Naive B cell (primary cell): ENCODE data around the gene HOXC5. TPM values are rescaled to one million over a fixed set of nuclear protein-coding genes. Genes with fewer than 3 reads are reported as not detected.

ENCODE experiments used
- ATAC-seq, 2 donors: fragments of 150-1000 bp; cut with Tn5 transposase; 2 replicates each; pipeline ENCODE4 v1.10.0; 2021; ENCODE audit warnings: low read depth in 2 of 2, mild to moderate bottlenecking in 2 of 2, moderate library complexity in 2 of 2
- DNase-seq: peaks from one replicate; pipeline ENCODE4 v3.0.0; 2022
- H3K27ac Mint-ChIP-seq, 6 donors: one replicate each; pipeline ENCODE4 v1.8.0; 2020 to 2022; ENCODE audit warnings: mild to moderate bottlenecking in 6 of 6, mixed read lengths in 6 of 6, moderate library complexity in 5 of 6, inconsistent platforms in 2 of 6
- H3K27me3 Mint-ChIP-seq, 3 donors: one replicate each; pipeline ENCODE4 v1.8.0; 2021 to 2022; ENCODE audit warnings: mixed read lengths in 3 of 3, mild to moderate bottlenecking in 1 of 3
- H3K36me3 Mint-ChIP-seq, 2 donors: one replicate each; pipeline ENCODE4 v1.8.0; 2020 to 2022; ENCODE audit warnings: mixed read lengths in 2 of 2, inconsistent platforms in 1 of 2, mild to moderate bottlenecking in 1 of 2
- H3K4me1 Mint-ChIP-seq, 3 donors: one replicate each; pipeline ENCODE4 v1.8.0; 2020 to 2022; ENCODE audit warnings: mixed read lengths in 3 of 3, inconsistent platforms in 1 of 3, mild to moderate bottlenecking in 1 of 3, moderate library complexity in 1 of 3
- H3K4me3 Mint-ChIP-seq, 8 donors: one replicate each; pipeline ENCODE4 v1.8.0; 2020 to 2022; ENCODE audit warnings: mild to moderate bottlenecking in 8 of 8, mixed read lengths in 8 of 8, moderate library complexity in 8 of 8, inconsistent platforms in 2 of 8
- H3K9me3 Mint-ChIP-seq, 7 donors: one replicate each; pipeline ENCODE4 v1.8.0; 2020 to 2022; ENCODE audit warnings: mixed read lengths in 7 of 7, mild to moderate bottlenecking in 5 of 7, inconsistent platforms in 2 of 7, moderate library complexity in 1 of 7
- polyA plus RNA-seq, 6 donors: library from polyadenylated mRNA; unstranded; fragments of 300-500 nt; fragmentation: Illumina TruSeq; gene quantifications; one replicate each; pipeline ENCODE4 v1.2.3, GENCODE V29; 2021; ENCODE audit warnings: low read depth in 6 of 6

Gene HOXC5
- polyA plus RNA-seq, 6 donors from 2014 or later: not detected

GRCh38 chr12:54047160-54047963 is 14.5 kb downstream of the HOXC5 start:
- Mint-ChIP-seq H3K9me3 (peaks cover 0 to 8% (median 0%) of the 10 kb centered on the region in 7 donors), H3K27me3 (peaks cover 97 to 100% (median 99%) of the 10 kb centered on the region in 3 donors), H3K27ac (peak overlapping the region in 2 of 6 donors; percentile 46 to 91), H3K4me1 (peaks cover 26 to 41% (median 36%) of the 10 kb centered on the region in 3 donors), H3K4me3 (peak overlapping the region in 7 of 8 donors; percentile 35 to 85 (median 66)), H3K36me3 (peaks cover 0 to 18% of the 10 kb centered on the region in 2 donors)
- DNase-seq (no peak), ATAC-seq (peak in 1 of 2 donors; percentile 4)

- H3K36me3 Mint-ChIP-seq: peaks cover 0 to 18% of the 10 kb centered on the region in 2 donors
These were observed 15.1 kb downstream of the HOXC5 start for GRCh38 chr12:54047964-54048303.

GRCh38 chr12:54048406-54049093 is 15.7 kb downstream of the HOXC5 start:
- Mint-ChIP-seq H3K27me3 (peaks cover 94 to 97% (median 96%) of the 10 kb centered on the region in 3 donors), H3K4me3 (peak overlapping the region in 3 of 8 donors; percentile 25 to 51 (median 43)), H3K9me3 (peaks cover 0 to 12% (median 0%) of the 10 kb centered on the region in 7 donors), H3K4me1 (peaks cover 35 to 52% (median 36%) of the 10 kb centered on the region in 3 donors), H3K27ac (peak overlapping the region in 2 of 6 donors; percentile 23 to 62), H3K36me3 (peaks cover 0 to 18% of the 10 kb centered on the region in 2 donors)
- no peak for ATAC-seq
- no peak for DNase-seq

More at GRCh38 chr12:54047964-54048303, 15.1 kb downstream of the HOXC5 start:
- DNase-seq (no peak), ATAC-seq (no peak)
- H3K27ac Mint-ChIP-seq: no peak overlapping the region
- peaks cover 0 to 11% (median 0%) of the 10 kb centered on the region in 7 donors for H3K9me3 Mint-ChIP-seq
- peaks cover 31 to 47% (median 36%) of the 10 kb centered on the region in 3 donors for H3K4me1 Mint-ChIP-seq
- H3K4me3 Mint-ChIP-seq: peak overlapping the region in 5 of 8 donors; percentile 29 to 81 (median 51)
- peaks cover 97 to 100% (median 99%) of the 10 kb centered on the region in 3 donors for H3K27me3 Mint-ChIP-seq

DNA sequence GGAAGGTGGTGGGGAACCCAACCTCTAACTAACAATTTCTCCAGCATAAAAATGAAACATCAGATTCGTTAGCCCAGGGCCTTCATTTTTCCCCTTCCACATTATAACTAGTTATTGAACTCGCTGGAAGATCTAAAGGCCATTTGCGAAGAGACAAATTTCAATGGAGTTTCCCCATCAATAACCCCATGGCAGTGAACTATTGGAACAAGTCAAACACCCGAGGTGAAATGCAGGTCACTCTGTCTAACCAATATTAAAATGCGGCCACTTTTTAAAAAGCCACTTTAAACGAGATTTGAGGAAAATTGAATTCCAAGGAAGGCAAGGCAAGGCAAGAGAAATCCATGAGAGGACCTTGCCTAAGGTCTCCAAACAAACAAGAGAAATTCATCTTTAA is 16.3 kb downstream of the HOXC5 start:
- peak overlapping the region in 1 of 8 donors; percentile 3 for H3K4me3 Mint-ChIP-seq
- H3K36me3 Mint-ChIP-seq: peaks cover 0 to 20% of the 10 kb centered on the region in 2 donors
- H3K27me3 Mint-ChIP-seq: peaks cover 92% of the 10 kb centered on the region in 3 donors
- no peak for ATAC-seq
- DNase-seq: no peak
- peaks cover 0 to 15% (median 1%) of the 10 kb centered on the region in 7 donors for H3K9me3 Mint-ChIP-seq
- H3K27ac Mint-ChIP-seq: no peak overlapping the region
- H3K4me1 Mint-ChIP-seq: peaks cover 36 to 56% (median 39%) of the 10 kb centered on the region in 3 donors

DNA sequence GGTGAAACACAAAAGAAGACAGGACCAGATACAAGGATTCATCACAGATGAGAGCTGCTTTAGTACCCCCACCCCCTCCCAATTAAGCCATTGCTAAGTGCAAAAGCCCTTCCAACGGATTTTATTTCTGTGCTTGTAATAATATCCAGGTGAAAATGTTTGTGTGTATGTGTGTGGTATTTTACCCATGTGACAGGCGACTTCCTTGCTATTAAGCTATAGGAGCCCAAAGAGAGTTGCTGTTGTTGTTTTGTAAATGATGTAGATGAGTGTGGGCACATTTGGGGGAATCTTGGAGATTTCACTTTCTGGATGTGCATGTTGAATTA is 17.6 kb downstream of the HOXC5 start:
- peaks cover 44 to 64% (median 47%) of the 10 kb centered on the region in 3 donors for H3K4me1 Mint-ChIP-seq
- H3K27me3 Mint-ChIP-seq: peaks cover 90 to 91% (median 91%) of the 10 kb centered on the region in 3 donors
- peaks cover 0 to 26% of the 10 kb centered on the region in 2 donors for H3K36me3 Mint-ChIP-seq
- ATAC-seq (no peak), DNase-seq (no peak)
- H3K27ac Mint-ChIP-seq: peak overlapping the region in 1 of 6 donors; percentile 76
- H3K4me3 Mint-ChIP-seq: peak overlapping the region in 5 of 8 donors; percentile 5 to 81 (median 56)
- H3K9me3 Mint-ChIP-seq: peaks cover 0 to 15% (median 1%) of the 10 kb centered on the region in 7 donors

GRCh38 chr12:54051026-54051842 is 18.4 kb downstream of the HOXC5 start:
- ATAC-seq (no peak), DNase-seq (no peak)
- peaks cover 0 to 15% (median 1%) of the 10 kb centered on the region in 7 donors for H3K9me3 Mint-ChIP-seq
- H3K27me3 Mint-ChIP-seq: peaks cover 90 to 91% (median 91%) of the 10 kb centered on the region in 3 donors
- peak overlapping the region in 4 of 6 donors; percentile 13 to 48 (median 28) for H3K27ac Mint-ChIP-seq
- H3K4me1 Mint-ChIP-seq: peaks cover 44 to 64% (median 47%) of the 10 kb centered on the region in 3 donors
- peaks cover 0 to 24% of the 10 kb centered on the region in 2 donors for H3K36me3 Mint-ChIP-seq
- peak overlapping the region in 5 of 8 donors; percentile 37 to 87 (median 48) for H3K4me3 Mint-ChIP-seq

DNA sequence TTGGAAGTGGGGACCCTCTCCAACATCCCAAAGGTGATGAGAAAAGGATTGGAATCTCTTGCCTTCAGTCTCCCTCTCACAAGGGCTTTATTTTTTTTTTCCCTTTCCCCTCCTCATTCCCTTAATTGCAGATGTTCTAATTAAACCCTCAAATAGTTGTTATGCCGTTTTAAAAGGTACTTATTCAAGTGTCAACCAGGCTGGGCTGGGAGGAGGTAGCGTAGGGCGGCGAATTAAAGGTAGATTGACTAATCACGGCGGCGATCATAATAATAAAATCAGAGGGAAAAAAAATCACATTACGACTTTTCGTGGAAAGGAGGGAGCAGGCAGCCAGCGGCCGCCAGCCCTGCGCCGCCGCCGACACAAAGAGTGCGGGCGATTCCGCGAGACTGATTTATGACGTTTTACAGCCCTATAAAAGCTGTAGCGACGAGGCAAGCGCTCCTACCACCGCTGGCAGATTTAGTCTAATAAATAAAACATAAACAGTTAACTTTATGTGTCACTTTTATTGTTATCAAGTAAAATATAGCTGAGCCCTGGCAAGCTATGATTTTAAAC is 19.1 kb downstream of the HOXC5 start:
- H3K9me3 Mint-ChIP-seq: peaks cover 0 to 15% (median 1%) of the 10 kb centered on the region in 7 donors
- H3K4me1 Mint-ChIP-seq: peaks cover 37 to 59% (median 46%) of the 10 kb centered on the region in 3 donors
- ATAC-seq (no peak), DNase-seq (no peak)
- H3K36me3 Mint-ChIP-seq: peaks cover 0 to 21% of the 10 kb centered on the region in 2 donors
- H3K27ac Mint-ChIP-seq: peak overlapping the region in 4 of 6 donors; percentile 6 to 76 (median 62)
- peak overlapping the region in 6 of 8 donors; percentile 87 to 95 (median 88) for H3K4me3 Mint-ChIP-seq
- peaks cover 86 to 91% (median 90%) of the 10 kb centered on the region in 3 donors for H3K27me3 Mint-ChIP-seq

DNA sequence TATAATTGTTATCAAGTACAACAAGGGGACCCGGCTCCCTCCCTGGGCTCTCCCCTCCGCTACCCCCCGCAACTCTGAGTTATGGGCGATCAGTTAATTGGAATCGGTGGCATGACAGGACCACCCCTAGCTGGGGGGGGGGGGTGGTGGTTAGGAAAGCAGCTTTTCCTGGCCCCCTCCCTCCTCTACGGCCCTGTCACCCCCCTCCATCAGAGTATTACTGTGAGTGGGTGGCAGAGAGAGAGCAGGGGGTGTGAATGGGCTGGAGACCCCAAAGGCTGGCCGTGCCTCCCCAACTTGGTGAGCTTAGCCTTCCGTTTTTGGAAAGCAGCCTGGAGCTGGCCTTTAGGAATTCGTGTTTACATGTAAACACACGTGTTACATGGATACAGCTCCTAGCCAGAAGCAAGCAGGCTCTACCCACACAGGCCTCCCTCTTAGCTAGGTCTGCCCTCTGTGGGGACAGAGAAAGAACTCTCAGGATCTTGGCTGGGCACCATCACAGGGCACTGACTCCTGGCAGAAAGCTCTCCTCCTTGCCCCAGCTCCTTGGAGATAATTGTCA is 19.7 kb downstream of the HOXC5 start:
- peaks cover 86 to 91% (median 91%) of the 10 kb centered on the region in 3 donors for H3K27me3 Mint-ChIP-seq
- peaks cover 31 to 53% (median 44%) of the 10 kb centered on the region in 3 donors for H3K4me1 Mint-ChIP-seq
- H3K27ac Mint-ChIP-seq: peak overlapping the region in 5 of 6 donors; percentile 72 to 97 (median 87)

GRCh38 chr12:54053003-54053750 is 20.3 kb downstream of the HOXC5 start:
- Mint-ChIP-seq H3K9me3 (peaks cover 0 to 15% (median 1%) of the 10 kb centered on the region in 7 donors), H3K4me1 (peaks cover 28 to 50% (median 40%) of the 10 kb centered on the region in 3 donors), H3K27me3 (peaks cover 86 to 91% (median 86%) of the 10 kb centered on the region in 3 donors), H3K27ac (peak overlapping the region in 5 of 6 donors; percentile 72 to 97 (median 87)), H3K4me3 (peak overlapping the region; percentile 81 to 95 (median 90)), H3K36me3 (peaks cover 0 to 21% of the 10 kb centered on the region in 2 donors)
- peak; percentile 61 to 66 for ATAC-seq
- DNase-seq: peak; percentile 50

More for the DNA sequence above, 19.7 kb downstream of the HOXC5 start:
- H3K36me3 Mint-ChIP-seq: peaks cover 0 to 21% of the 10 kb centered on the region in 2 donors
- peaks cover 0 to 15% (median 1%) of the 10 kb centered on the region in 7 donors for H3K9me3 Mint-ChIP-seq
- H3K4me3 Mint-ChIP-seq: peak overlapping the region; percentile 81 to 95 (median 90)
- DNase-seq (no peak), ATAC-seq (no peak)

DNA sequence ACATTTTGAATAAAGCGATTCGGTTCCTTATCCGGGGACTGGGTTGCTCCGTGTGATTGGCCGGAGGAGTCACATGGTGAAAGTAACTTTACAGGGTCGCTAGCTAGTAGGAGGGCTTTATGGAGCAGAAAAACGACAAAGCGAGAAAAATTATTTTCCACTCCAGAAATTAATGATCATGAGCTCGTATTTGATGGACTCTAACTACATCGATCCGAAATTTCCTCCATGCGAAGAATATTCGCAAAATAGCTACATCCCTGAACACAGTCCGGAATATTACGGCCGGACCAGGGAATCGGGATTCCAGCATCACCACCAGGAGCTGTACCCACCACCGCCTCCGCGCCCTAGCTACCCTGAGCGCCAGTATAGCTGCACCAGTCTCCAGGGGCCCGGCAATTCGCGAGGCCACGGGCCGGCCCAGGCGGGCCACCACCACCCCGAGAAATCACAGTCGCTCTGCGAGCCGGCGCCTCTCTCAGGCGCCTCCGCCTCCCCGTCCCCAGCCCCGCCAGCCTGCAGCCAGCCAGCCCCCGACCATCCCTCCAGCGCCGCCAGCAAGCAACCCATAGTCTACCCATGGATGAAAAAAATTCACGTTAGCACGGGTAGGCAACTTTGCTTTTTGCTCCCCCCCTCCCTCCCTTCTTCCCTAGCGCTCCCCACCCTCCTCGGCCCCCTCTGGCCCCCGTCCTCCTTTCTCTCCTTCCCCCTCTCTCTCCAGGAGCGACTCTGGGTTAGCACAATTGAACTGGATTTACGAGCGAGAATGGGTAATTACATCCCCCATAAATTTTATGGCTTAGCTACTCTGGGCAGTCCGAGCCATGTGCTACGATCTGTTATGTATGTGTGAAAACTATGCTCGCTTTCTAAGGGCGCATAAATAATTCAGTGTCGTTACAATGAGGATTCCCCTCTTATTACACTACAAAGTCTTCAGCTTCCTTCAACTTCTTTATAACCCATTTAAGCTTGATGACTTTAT is 21.2 kb downstream of the HOXC5 start, which contains the start of gene HOXC4:
Gene HOXC4 (plus strand): TSS at position 85 of the 991 bp plus-strand sequence. CDS start 88 bp downstream, at position 173.
- Mint-ChIP-seq H3K27me3 (peaks cover 86 to 91% (median 86%) of the 10 kb centered on the region in 3 donors), H3K4me1 (peaks cover 28 to 50% (median 40%) of the 10 kb centered on the region in 3 donors)
- no peak for DNase-seq

More for the DNA sequence above, 21.2 kb downstream of the HOXC5 start, which contains the start of gene HOXC4:
- ATAC-seq: peak; percentile 74 to 75
- Mint-ChIP-seq H3K27ac (peak within 1 kb of the TSS in 5 of 6 donors; percentile 72 to 97 (median 87)), H3K36me3 (peaks cover 0 to 21% of the 10 kb centered on the region in 2 donors), H3K9me3 (peaks cover 0 to 15% (median 0%) of the 10 kb centered on the region in 7 donors), H3K4me3 (peak within 1 kb of the TSS; percentile 81 to 95 (median 90))
